Spleen (tissue), 11 donors: ENCODE measurements around the gene CHKA. TPM values are rescaled to one million over a fixed set of nuclear protein-coding genes. Genes with fewer than 3 reads are reported as not detected.
"Not testable (repeated sequence)": the region's sequence is repeated elsewhere in the genome, so short reads cannot be mapped to it uniquely, and the experiment has no call there.

Source experiments
- DNase-seq: peaks from one replicate; pipeline ENCODE4 v3.0.0-alpha.2; 2020
- H3K27ac ChIP-seq, 8 donors: fragments of 200-600 bp; sonication (generic) in 7 of 8; 1 replicate in 4 of 8; 2 replicates in 4 of 8; pipeline versions ENCODE4 v1.5.0 to v1.8.0; 2016 to 2021; ENCODE audit warnings: inconsistent platforms in 4 of 8, mild to moderate bottlenecking in 4 of 8, moderate library complexity in 1 of 8
- H3K27me3 ChIP-seq, 7 donors: fragments of 200-600 bp; sonication (generic) in 6 of 7; replicated peaks in 1 of 7; 1 replicate in 4 of 7; 2 replicates in 3 of 7; pipeline versions ENCODE4 v1.5.0 to v1.8.0; 2016 to 2021; ENCODE audit warnings: inconsistent platforms in 3 of 7, mild to moderate bottlenecking in 1 of 7
- H3K36me3 ChIP-seq, 6 donors: fragments of 200-600 bp; sonication (generic) in 5 of 6; 1 replicate in 4 of 6; 2 replicates in 2 of 6; pipeline versions ENCODE4 v1.5.0 to v1.8.0; 2016 to 2021; ENCODE audit warnings: inconsistent platforms in 2 of 6
- H3K4me1 ChIP-seq, 6 donors: fragments of 200-600 bp; sonication (generic) in 5 of 6; 1 replicate in 3 of 6; 2 replicates in 3 of 6; pipeline versions ENCODE4 v1.5.0 to v1.8.0; 2016 to 2021; ENCODE audit warnings: inconsistent platforms in 3 of 6
- H3K4me3 ChIP-seq, 8 donors: fragments of 200-600 bp; sonication (generic) in 7 of 8; 1 replicate in 4 of 8; 2 replicates in 4 of 8; pipeline versions ENCODE4 v1.5.0 to v1.8.0; 2016 to 2021; ENCODE audit warnings: inconsistent platforms in 4 of 8, mild to moderate bottlenecking in 4 of 8, moderate library complexity in 2 of 8
- H3K9me3 ChIP-seq, 8 donors: fragments of 200-600 bp; sonication (generic) in 7 of 8; 1 replicate in 4 of 8; 2 replicates in 4 of 8; pipeline versions ENCODE4 v1.5.0 to v1.8.0; 2016 to 2021; ENCODE audit warnings: inconsistent platforms in 4 of 8
- POLR2A ChIP-seq, 3 donors: fragments of 450-650 bp; IDR thresholded peaks; one replicate each; pipeline ENCODE4 v1.5.1; 2017; ENCODE audit warnings: antibody characterized with exemption in 3 of 3, mild to moderate bottlenecking in 1 of 3
- POLR2AphosphoS5 ChIP-seq, 3 donors: sonication (generic); formaldehyde crosslinking; IDR thresholded peaks; one replicate each; pipeline ENCODE4 v1.5.1; 2017; ENCODE audit warnings: antibody characterized with exemption in 3 of 3
- WGBS, 5 donors: extraction: QIAGEN DNeasy Blood & Tissue Kit in 3 of 5; methylation state at CpG; one replicate each; pipeline versions ENCODE4 v1.1.5 to v1.1.7; 2013 to 2018; 5-methylcytosine and 5-hydroxymethylcytosine counted together
- intact Hi-C: fragments of 100-400 bp; cut with DNase I; formaldehyde crosslinking; loops from one replicate; pipeline ENCODE4 v1.15.0; 2023; ENCODE audit warnings: low total_unique reads
- polyA plus RNA-seq, 3 donors: library from polyadenylated mRNA; stranded (reverse); fragments of 200-250 nt; gene quantifications; one replicate each; pipeline ENCODE4 v1.2.1, GENCODE V29; 2013
- total RNA-seq, 7 donors: library from RNA; depleted of rRNA in 3 of 7; stranded (reverse); fragments of >200 nt in 3 of 7; fragmentation: NEBNext Ultra II Directional in 4 of 7; extraction: Animal tissue kit (Norgen Biotek cat#: 25700) in 4 of 7; gene quantifications; one replicate each; pipeline versions ENCODE4 v1.1.0 to v1.2.1, GENCODE V29; 2016 to 2021
- TF ChIP-seq, protein P1 (sequence below), 11 experiments: fragments of 200-600 bp in 7 of 11; fragments of 450-650 bp in 4 of 11; sonication (generic) in 4 of 11; IDR thresholded peaks in 8 of 11; conservative IDR thresholded peaks in 3 of 11; 1 replicate in 7 of 11; 2 replicates in 4 of 11; pipeline versions ENCODE4 v1.4.0 to v1.8.0; 2016 to 2021; ENCODE audit warnings: antibody characterized with exemption in 11 of 11, inconsistent platforms in 4 of 11, mild to moderate bottlenecking in 1 of 11
- donor health status: healthy with polysubstance abuse.
- donor health status: DM: no; HTN: no; CAD: no; lungs with moderate emphysema.
- donor health status: DM: no; HTN: no; CAD: no.
- donor health status: Bipolar disorder and iron deficiency.
- donor health status: healthy.
- donor health status: DM: no; HTN: no; CAD: no.
- donor health status: DM: yes; HTN: yes; CAD: no.

The CHKA gene
- total and polyA plus RNA-seq, 10 donors, result 19.7 to 76.1 (median 33.4) TPM

DNA sequence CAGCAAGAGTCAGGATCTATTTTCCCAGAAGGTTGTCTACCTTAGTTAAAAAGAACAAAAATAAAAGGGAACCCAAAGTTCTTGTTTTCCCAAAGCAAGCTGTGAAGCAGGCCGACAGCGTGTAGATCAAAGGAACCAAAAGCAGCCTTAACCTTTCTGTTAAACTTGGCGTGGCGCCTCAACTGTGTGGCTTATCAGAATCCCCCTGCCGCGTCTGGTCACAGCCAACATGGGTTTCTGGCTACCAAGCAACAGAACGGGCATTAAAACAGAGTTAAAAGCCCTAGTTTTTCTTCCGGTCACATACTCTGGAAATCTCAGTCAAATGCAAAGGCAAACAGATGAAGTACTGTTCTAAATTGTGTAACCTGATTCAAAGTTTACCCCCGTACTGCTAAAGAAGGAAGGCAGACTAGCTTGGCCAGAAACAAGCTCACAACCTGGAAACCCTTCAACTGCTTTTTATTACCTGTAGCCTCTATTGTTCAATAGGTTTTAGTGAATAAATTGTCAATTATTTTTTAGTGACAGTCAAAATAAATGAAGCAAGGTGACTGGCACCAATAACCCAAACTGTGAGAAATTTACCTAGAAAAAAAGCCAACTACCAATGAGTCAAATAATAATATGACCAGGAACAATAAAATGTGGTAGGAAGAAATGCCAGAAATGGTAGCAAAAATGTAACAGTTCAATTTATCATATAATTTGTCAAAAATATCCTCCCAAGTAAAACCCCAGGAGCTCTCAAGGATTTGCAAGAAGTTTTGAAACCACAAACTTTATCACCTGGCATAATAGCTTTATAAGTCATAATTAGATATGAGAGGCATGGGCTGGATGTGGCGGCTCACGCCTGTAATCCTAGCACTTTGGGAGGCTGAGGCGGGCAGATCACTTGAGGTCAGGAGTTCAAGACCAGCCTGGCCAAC lies 21.4 kb downstream of the CHKA start:
- DNase-seq, result no peak
- Histone ChIP-seq H3K36me3 (peaks cover 0 to 14% (median 0%) of the 10 kb centered on the region in 6 donors), H3K27me3 (no peaks in the 10 kb centered on the region), H3K4me1 (peaks cover 0 to 38% (median 24%) of the 10 kb centered on the region in 6 donors), H3K27ac (peak overlapping the region in 7 of 8 donors; percentile 33 to 71 (median 68)), H3K9me3 (no peaks in the 10 kb centered on the region), H3K4me3 (peak overlapping the region in 1 of 8 donors; percentile 38)
- intact Hi-C loops, result no loop called here
- WGBS, 5 donors, result 31 to 44% (median 40%) methylated on average over 12 of the region's 12 CpGs
- TF ChIP-seq POLR2A (IDR thresholded peaks at IDR 0.05) (no peak), POLR2AphosphoS5 (IDR thresholded peaks at IDR 0.05) (peak in 1 of 3 donors; percentile 14)
- TF ChIP-seq, protein P1, sequence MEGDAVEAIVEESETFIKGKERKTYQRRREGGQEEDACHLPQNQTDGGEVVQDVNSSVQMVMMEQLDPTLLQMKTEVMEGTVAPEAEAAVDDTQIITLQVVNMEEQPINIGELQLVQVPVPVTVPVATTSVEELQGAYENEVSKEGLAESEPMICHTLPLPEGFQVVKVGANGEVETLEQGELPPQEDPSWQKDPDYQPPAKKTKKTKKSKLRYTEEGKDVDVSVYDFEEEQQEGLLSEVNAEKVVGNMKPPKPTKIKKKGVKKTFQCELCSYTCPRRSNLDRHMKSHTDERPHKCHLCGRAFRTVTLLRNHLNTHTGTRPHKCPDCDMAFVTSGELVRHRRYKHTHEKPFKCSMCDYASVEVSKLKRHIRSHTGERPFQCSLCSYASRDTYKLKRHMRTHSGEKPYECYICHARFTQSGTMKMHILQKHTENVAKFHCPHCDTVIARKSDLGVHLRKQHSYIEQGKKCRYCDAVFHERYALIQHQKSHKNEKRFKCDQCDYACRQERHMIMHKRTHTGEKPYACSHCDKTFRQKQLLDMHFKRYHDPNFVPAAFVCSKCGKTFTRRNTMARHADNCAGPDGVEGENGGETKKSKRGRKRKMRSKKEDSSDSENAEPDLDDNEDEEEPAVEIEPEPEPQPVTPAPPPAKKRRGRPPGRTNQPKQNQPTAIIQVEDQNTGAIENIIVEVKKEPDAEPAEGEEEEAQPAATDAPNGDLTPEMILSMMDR (IDR thresholded peaks at IDR 0.05 in 8 of 11, conservative IDR thresholded peaks at IDR 0.05 in 3 of 11), result no peak

DNA sequence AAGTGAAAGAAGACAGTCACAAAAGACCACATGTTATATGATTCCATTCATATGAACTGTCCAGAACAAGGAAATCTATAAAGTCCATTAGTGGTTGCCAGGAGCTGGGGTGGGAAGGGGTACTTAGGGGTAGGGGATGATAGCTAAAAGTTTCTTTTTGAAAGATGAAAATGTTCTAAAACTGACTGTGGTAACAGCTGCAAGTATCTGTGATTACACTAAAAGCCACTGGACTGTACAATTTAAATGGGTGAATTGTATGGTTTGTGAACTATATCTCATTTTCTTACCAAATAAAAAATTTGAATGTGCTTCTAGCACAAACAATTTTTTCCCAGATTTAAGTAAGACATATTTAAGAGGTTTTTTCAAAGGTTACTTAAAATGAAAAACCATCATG lies 22.1 kb downstream of the CHKA start:
- Histone ChIP-seq H3K27me3 (no peaks in the 10 kb centered on the region), H3K9me3 (no peaks in the 10 kb centered on the region), H3K27ac (peak overlapping the region in 6 of 8 donors; percentile 33 to 71 (median 68)), H3K4me3 (no peak overlapping the region), H3K4me1 (peaks cover 0 to 38% (median 24%) of the 10 kb centered on the region in 6 donors), H3K36me3 (peaks cover 0 to 9% (median 0%) of the 10 kb centered on the region in 6 donors)
- DNase-seq, result no peak
- intact Hi-C loops, result no loop called here
- TF ChIP-seq, protein P1 (IDR thresholded peaks at IDR 0.05 in 8 of 11, conservative IDR thresholded peaks at IDR 0.05 in 3 of 11), result no peak
- TF ChIP-seq POLR2A (IDR thresholded peaks at IDR 0.05) (no peak), POLR2AphosphoS5 (IDR thresholded peaks at IDR 0.05) (no peak)

DNA sequence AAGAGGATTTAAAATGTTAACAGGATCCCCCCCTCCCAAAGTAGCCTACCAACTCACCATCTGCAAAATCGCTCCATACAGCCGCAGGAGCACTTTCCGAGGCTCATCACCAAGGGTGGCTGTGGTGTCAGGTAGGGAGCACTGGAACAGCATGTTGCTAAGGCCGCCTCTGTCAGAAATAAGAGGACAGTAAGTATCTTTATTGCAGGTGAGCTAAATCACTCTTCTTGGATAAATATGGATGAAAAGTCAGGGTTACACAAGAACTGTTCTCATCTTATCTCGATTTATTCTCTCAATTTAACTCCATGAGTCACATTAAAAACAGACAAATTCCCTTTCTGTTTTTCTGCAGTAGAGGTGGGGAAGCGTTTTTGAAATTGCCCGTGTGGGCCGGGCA lies 24.2 kb downstream of the CHKA start:
- TF ChIP-seq, protein P1 (IDR thresholded peaks at IDR 0.05 in 8 of 11, conservative IDR thresholded peaks at IDR 0.05 in 3 of 11), result no peak
- TF ChIP-seq POLR2AphosphoS5 (IDR thresholded peaks at IDR 0.05) (no peak), POLR2A (IDR thresholded peaks at IDR 0.05) (no peak)
- peaks cover 0 to 3% (median 0%) of the 10 kb centered on the region in 6 donors for H3K36me3 ChIP-seq
- intact Hi-C loops, result no loop called here
- H3K27ac ChIP-seq, result no peak overlapping the region
- no peaks in the 10 kb centered on the region for H3K27me3 ChIP-seq
- H3K4me3 ChIP-seq, result no peak overlapping the region
- DNase-seq, result no peak
- H3K9me3 ChIP-seq, result no peaks in the 10 kb centered on the region
- H3K4me1 ChIP-seq, result peaks cover 0 to 41% (median 24%) of the 10 kb centered on the region in 6 donors
- WGBS, 5 donors, result 95 to 98% (median 96%) methylated on average over 8 of the region's 8 CpGs

DNA sequence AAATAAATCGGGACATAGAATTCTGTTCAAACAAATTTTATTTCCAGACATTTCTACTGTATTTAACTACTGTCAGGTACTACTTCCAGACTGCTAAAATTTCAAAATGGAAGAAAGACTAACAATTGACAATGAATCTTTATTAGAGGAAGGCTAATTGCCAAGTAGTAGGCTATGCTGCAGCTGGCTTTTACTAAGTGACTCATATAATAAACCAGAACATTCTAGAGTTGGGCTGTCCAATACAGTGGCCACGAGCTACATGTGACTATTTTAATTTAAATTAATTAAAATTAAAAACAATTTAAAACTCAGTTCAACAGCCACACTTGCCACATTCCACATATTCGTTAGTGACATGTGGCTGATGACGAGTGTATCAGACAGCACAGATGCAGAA lies 27.6 kb downstream of the CHKA start:
- TF ChIP-seq POLR2A (IDR thresholded peaks at IDR 0.05) (no peak), POLR2AphosphoS5 (IDR thresholded peaks at IDR 0.05) (no peak)
- TF ChIP-seq, protein P1 (IDR thresholded peaks at IDR 0.05 in 8 of 11, conservative IDR thresholded peaks at IDR 0.05 in 3 of 11), result no peak
- 92 to 95% (median 94%) methylated on average over 4 of the region's 4 CpGs for WGBS, 5 donors
- Histone ChIP-seq H3K36me3 (peaks cover 0 to 3% (median 0%) of the 10 kb centered on the region in 6 donors), H3K4me3 (no peak overlapping the region), H3K27ac (no peak overlapping the region), H3K27me3 (no peaks in the 10 kb centered on the region), H3K9me3 (no peaks in the 10 kb centered on the region), H3K4me1 (peaks cover 0 to 39% (median 19%) of the 10 kb centered on the region in 6 donors)
- no peak for DNase-seq
- intact Hi-C loops, result no loop called here

DNA sequence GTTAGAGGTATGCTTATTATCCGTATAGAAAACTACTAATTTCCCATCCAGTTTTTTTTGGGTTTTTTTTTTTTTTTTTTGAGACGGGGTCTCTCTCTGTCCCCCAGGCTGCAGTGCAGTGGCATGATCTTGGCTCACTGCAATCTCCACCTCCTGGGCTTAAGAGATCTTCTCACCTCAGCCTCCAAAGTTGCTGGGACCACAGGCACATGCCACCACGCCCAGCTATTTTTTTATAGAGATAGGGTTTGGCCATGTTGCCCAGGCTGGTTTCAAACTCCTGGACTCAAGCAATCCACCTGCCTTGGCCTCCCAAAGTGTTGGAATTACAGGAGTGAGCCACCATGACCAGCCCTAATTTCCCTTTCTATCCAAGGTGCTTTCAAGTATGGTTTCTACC lies 28.2 kb downstream of the CHKA start:
- H3K27ac ChIP-seq, intact Hi-C loops, H3K4me3 ChIP-seq, H3K27me3 ChIP-seq, H3K36me3 ChIP-seq, H3K9me3 ChIP-seq, DNase-seq: not testable (repeated sequence)
- WGBS, 5 donors, result 95 to 98% (median 95%) methylated on average over 3 of the region's 3 CpGs
- peaks cover 0 to 34% (median 19%) of the 10 kb centered on the region in 6 donors for H3K4me1 ChIP-seq
